PC-9 (cell line): ENCODE data around the gene CACNG6.

ENCODE experiments used
- EZH2 ChIP-seq: fragments of 200-600 bp; sonication (generic); IDR thresholded peaks from 2 replicates; pipeline ENCODE4 v1.8.0; 2017; ENCODE audit warnings: antibody characterized with exemption, low read depth
- TF ChIP-seq, protein P1 (sequence below): fragments of 200-600 bp; sonication (generic); conservative IDR thresholded peaks from 2 replicates; pipeline ENCODE4 v1.6.1; 2017; ENCODE audit warnings: mixed run types, antibody characterized with exemption, mild to moderate bottlenecking, moderate library complexity

DNA sequence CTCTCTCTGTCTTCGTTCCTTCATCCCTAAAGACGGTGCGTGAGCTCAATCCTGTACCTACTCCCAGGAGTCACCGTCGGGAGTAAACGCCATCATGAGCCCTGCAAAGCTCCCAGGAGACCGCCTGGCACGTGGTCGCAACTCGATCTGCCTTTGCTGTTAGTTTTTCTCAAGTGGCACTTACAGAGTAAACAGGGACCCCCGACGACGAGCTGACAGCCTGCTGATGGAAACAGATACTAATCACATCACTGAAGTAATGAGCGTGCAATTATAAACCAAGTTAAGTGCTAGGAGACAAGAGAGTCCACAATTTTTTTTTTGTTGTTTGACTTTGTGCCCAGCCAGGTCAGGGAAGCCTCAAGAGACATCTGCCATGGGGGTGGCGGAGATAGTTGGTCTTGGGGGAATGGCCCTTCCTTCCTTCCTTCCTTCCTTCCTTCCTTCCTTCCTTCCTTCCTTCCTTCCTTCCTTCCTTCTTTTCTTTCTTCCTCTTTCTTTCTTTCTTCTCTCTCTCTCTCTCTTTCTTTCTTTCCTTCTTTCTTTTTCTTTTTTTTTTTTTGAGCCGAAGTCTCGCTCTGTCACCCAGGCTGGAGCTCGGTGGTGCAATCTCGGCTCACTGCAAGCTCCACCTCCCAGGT lies 23.6 kb downstream of the CACNG6 start:
- TF ChIP-seq, protein P1, sequence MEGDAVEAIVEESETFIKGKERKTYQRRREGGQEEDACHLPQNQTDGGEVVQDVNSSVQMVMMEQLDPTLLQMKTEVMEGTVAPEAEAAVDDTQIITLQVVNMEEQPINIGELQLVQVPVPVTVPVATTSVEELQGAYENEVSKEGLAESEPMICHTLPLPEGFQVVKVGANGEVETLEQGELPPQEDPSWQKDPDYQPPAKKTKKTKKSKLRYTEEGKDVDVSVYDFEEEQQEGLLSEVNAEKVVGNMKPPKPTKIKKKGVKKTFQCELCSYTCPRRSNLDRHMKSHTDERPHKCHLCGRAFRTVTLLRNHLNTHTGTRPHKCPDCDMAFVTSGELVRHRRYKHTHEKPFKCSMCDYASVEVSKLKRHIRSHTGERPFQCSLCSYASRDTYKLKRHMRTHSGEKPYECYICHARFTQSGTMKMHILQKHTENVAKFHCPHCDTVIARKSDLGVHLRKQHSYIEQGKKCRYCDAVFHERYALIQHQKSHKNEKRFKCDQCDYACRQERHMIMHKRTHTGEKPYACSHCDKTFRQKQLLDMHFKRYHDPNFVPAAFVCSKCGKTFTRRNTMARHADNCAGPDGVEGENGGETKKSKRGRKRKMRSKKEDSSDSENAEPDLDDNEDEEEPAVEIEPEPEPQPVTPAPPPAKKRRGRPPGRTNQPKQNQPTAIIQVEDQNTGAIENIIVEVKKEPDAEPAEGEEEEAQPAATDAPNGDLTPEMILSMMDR: no peak
- TF ChIP-seq EZH2: no peak
